OCI-LY7 (cell line): ENCODE data around the gene SMAD6. TPM values are rescaled to one million over a fixed set of nuclear protein-coding genes. Genes with fewer than 3 reads are reported as not detected.

Experiments used
- BruUV-seq: library from RNA; stranded (reverse); fragments of 400-500 nt; replicated peaks from 2 replicates; lab custom pipeline; 2021; lab: Mats Ljungman, UMichigan
- CTCF ChIA-PET: fragments of 300-600 bp; sonication (Branson Sonifier 250); formaldehyde crosslinking; loops from one replicate; lab custom pipeline; 2022; ENCODE audit warnings: antibody characterized with exemption; ENCODE audit not compliant: unreplicated experiment; lab: Charles Lee
- POLR2A ChIA-PET: fragments of 300-600 bp; sonication (Branson Sonifier 250); formaldehyde crosslinking; loops from one replicate; lab custom pipeline; 2022; ENCODE audit warnings: antibody characterized with exemption; lab: Charles Lee
- DNase-seq: peaks from one replicate; pipeline ENCODE4 v3.0.0-alpha.2; 2015; ENCODE audit warnings: low spot score
- H2AFZ ChIP-seq: fragments of 200-600 bp; sonication (generic), shearing (Covaris generic); 2 replicates; pipeline ENCODE4 v1.6.1; 2014; ENCODE audit warnings: mild to moderate bottlenecking, antibody characterized with exemption, low read length, moderate library complexity
- H3K27ac ChIP-seq: fragments of 200-600 bp; sonication (generic); 2 replicates; pipeline ENCODE4 v1.5.1; 2014; ENCODE audit warnings: mixed run types, low read depth, mild to moderate bottlenecking, moderate library complexity, low read length, inconsistent platforms; ENCODE audit not compliant: poor library complexity, severe bottlenecking
- H3K36me3 ChIP-seq: fragments of 200-600 bp; sonication (generic); 2 replicates; pipeline ENCODE4 v1.6.1; 2014; ENCODE audit warnings: mild to moderate bottlenecking, antibody characterized with exemption, low read length, moderate library complexity, mixed read lengths; ENCODE audit not compliant: insufficient read depth
- H3K4me1 ChIP-seq: fragments of 200-600 bp; sonication (generic); 2 replicates; pipeline ENCODE4 v1.5.1; 2014; ENCODE audit warnings: mild to moderate bottlenecking, low read length; ENCODE audit not compliant: insufficient read depth, poor library complexity, severe bottlenecking
- H3K4me2 ChIP-seq: fragments of 200-600 bp; sonication (generic); 2 replicates; pipeline ENCODE4 v1.6.1; 2014; ENCODE audit warnings: mild to moderate bottlenecking, low read length
- H3K4me3 ChIP-seq: fragments of 200-600 bp; sonication (generic); 2 replicates; pipeline ENCODE4 v1.5.1; 2014; ENCODE audit warnings: mild to moderate bottlenecking, low read depth, low read length; ENCODE audit not compliant: poor library complexity, severe bottlenecking
- H3K79me2 ChIP-seq: fragments of 200-600 bp; sonication (generic); 2 replicates; pipeline ENCODE4 v1.6.1; 2016; ENCODE audit warnings: low read depth, mild to moderate bottlenecking, low read length, moderate library complexity, mixed read lengths; ENCODE audit not compliant: insufficient read depth
- H3K9me2 ChIP-seq: fragments of 200-600 bp; sonication (generic); 2 replicates; pipeline ENCODE4 v1.6.1; 2016; ENCODE audit warnings: mild to moderate bottlenecking, low read length, mixed read lengths; ENCODE audit not compliant: insufficient read depth
- H3K9me3 ChIP-seq: fragments of 200-600 bp; sonication (generic); 2 replicates; pipeline ENCODE4 v1.6.1; 2014; ENCODE audit warnings: mild to moderate bottlenecking, mixed run types, low read length, mixed read lengths
- H4K20me1 ChIP-seq: fragments of 200-600 bp; sonication (generic); 2 replicates; pipeline ENCODE4 v1.6.1; 2014; ENCODE audit warnings: mild to moderate bottlenecking, antibody characterized with exemption, low read length, moderate library complexity, mixed read lengths; ENCODE audit not compliant: insufficient read depth
- CTCF ChIP-seq: fragments of 200-600 bp; sonication (generic); conservative IDR thresholded peaks from 2 replicates; pipeline ENCODE4 v1.5.1; 2014; ENCODE audit warnings: mild to moderate bottlenecking, antibody characterized with exemption, low read length, moderate library complexity, mixed read lengths
- EZH2phosphoT487 ChIP-seq: fragments of 200-600 bp; sonication (generic); IDR thresholded peaks from 2 replicates; pipeline ENCODE4 v1.6.1; 2018; ENCODE audit warnings: low read depth, borderline replicate concordance, mild to moderate bottlenecking, mixed run types, antibody characterized with exemption, low read length, moderate library complexity, mixed read lengths
- intact Hi-C: fragments of 100-400 bp; cut with micrococcal nuclease; formaldehyde crosslinking; loops from one replicate; pipeline ENCODE4 v1.10.0; 2022; ENCODE audit not compliant: unreplicated experiment
- total RNA-seq, 2 experiments: library from RNA; depleted of rRNA in 1 of 2; stranded (reverse); fragments of >200 nt in 1 of 2; shearing (Covaris generic) in 1 of 2; gene quantifications; 2 replicates each; pipeline ENCODE4 v1.2.3, GENCODE V29; 2014 to 2022

SMAD6 gene
- total RNA-seq, 2 experiments from 2014 or later: 14.6 to 16.1 TPM

- no peak overlapping the region for H3K4me3 ChIP-seq
- no TSS peak for BruUV-seq
- H3K4me1 ChIP-seq: no peaks in the 10 kb centered on the region
- no peaks in the 10 kb centered on the region for H3K79me2 ChIP-seq
- no peaks in the 10 kb centered on the region for H3K9me2 ChIP-seq
- no peak overlapping the region for H3K4me2 ChIP-seq
- H3K36me3 ChIP-seq: no peaks in the 10 kb centered on the region; the same call in 1 of the 2 replicates
- H3K9me3 ChIP-seq: no peaks in the 10 kb centered on the region
- no peak overlapping the region for H2AFZ ChIP-seq
- CTCF ChIA-PET: no interaction called here
- POLR2A ChIA-PET: no interaction called here
- no peaks in the 10 kb centered on the region for H4K20me1 ChIP-seq
- no peak overlapping the region for H3K27ac ChIP-seq
- DNase-seq: no peak
- TF ChIP-seq CTCF (no peak), EZH2phosphoT487 (no peak)
- intact Hi-C loops: no loop called here
Observed at GRCh38 chr15:66765478-66766281, 63.6 kb downstream of the SMAD6 start.

GRCh38 chr15:66766282-66767230 is 64.5 kb downstream of the SMAD6 start:
- ChIA-PET CTCF (interaction anchor here (1.1 kb wide), 1 partner anchor 9 kb away, joined by 3 read pairs; no protein-coding TSS in a partner anchor), POLR2A (interaction anchor here (0.5 to 0.6 kb wide), 2 partner anchors 54 to 722 kb away, joined by 4 read pairs; no protein-coding TSS in a partner anchor)
- Histone ChIP-seq H3K4me2 (no peak overlapping the region), H3K9me2 (no peaks in the 10 kb centered on the region), H3K4me1 (no peaks in the 10 kb centered on the region), H3K79me2 (no peaks in the 10 kb centered on the region), H3K4me3 (no peak overlapping the region), H3K36me3 (no peaks in the 10 kb centered on the region; the same call in 1 of the 2 replicates), H3K27ac (no peak overlapping the region), H4K20me1 (no peaks in the 10 kb centered on the region), H3K9me3 (no peaks in the 10 kb centered on the region), H2AFZ (no peak overlapping the region)
- no TSS peak for BruUV-seq
- TF ChIP-seq EZH2phosphoT487: no peak
- TF ChIP-seq CTCF: no peak
- intact Hi-C loops: no loop called here
- DNase-seq: no peak
